C4-2B (cell line): ENCODE results near the gene PRPF8.

Experiments used
- CTCF ChIP-seq: fragments of 450-650 bp; conservative IDR thresholded peaks from 2 replicates; pipeline ENCODE4 v1.5.1; 2017; ENCODE audit warnings: mild to moderate bottlenecking
- ZFX ChIP-seq: fragments of 450-650 bp; IDR thresholded peaks from 2 replicates; pipeline ENCODE4 v1.6.1; 2017

- TF ChIP-seq CTCF: no peak
- no peak for TF ChIP-seq ZFX
These were observed 30.5 kb upstream of the PRPF8 start for GRCh38 chr17:1714980-1715802.
